Fibroblast of skin of abdomen (primary cell): ENCODE data around the gene ZFP64. TPM values are rescaled to one million over a fixed set of nuclear protein-coding genes. Genes with fewer than 3 reads are reported as not detected.
"Not testable (repeated sequence)": the region's sequence is repeated elsewhere in the genome, so short reads cannot be mapped to it uniquely, and the experiment has no call there.

Source experiments
- DNase-seq: peaks from one replicate; pipeline ENCODE4 v3.0.0-alpha.2; 2013
- polyA plus RNA-seq, 2 experiments: library from polyadenylated mRNA; unstranded; fragments of 120-200 nt; gene quantifications; one replicate each; pipeline ENCODE4 v1.2.1, GENCODE V29; 2013; ENCODE audit not compliant: insufficient read length in 2 of 2

Gene ZFP64
- polyA plus RNA-seq (2013, experiment 1 of 2; ENCODE audit: insufficient read length), result 25.6 TPM
- polyA plus RNA-seq (2013, experiment 2 of 2; ENCODE audit: insufficient read length), result 27.5 TPM

- DNase-seq, result peak; percentile 81
Measured at GRCh38 chr20:52191132-52191915, at the start of gene ZFP64. Gene ZFP64, minus strand, starts transcription at chr20:52191779. Its CDS starts 143 bp downstream, at chr20:52191636.

GRCh38 chr20:52240802-52241201 is 49.2 kb upstream of the ZFP64 start:
- DNase-seq, result no peak

GRCh38 chr20:52239102-52239501 is 47.5 kb upstream of the ZFP64 start:
- no peak for DNase-seq

GRCh38 chr20:52236292-52236691 is 44.7 kb upstream of the ZFP64 start:
- no peak for DNase-seq

GRCh38 chr20:52235129-52235528 is 43.5 kb upstream of the ZFP64 start:
- no peak for DNase-seq

- no peak for DNase-seq
Measured at GRCh38 chr20:52234302-52235045, 42.9 kb upstream of the ZFP64 start.

GRCh38 chr20:52231230-52231746 is 39.7 kb upstream of the ZFP64 start:
- no peak for DNase-seq

- peak; percentile 87 for DNase-seq
Measured at GRCh38 chr20:52230409-52230808, 38.8 kb upstream of the ZFP64 start.

- DNase-seq, result not testable (repeated sequence)
Measured at GRCh38 chr20:52229346-52229745, 37.8 kb upstream of the ZFP64 start.

- no peak for DNase-seq
Measured at GRCh38 chr20:52226370-52226769, 34.8 kb upstream of the ZFP64 start.

- no peak for DNase-seq
Measured at GRCh38 chr20:52224920-52225319, 33.3 kb upstream of the ZFP64 start.

GRCh38 chr20:52221362-52221761 is 29.8 kb upstream of the ZFP64 start:
- DNase-seq, result not testable (repeated sequence)

- DNase-seq, result not testable (repeated sequence)
Measured at GRCh38 chr20:52220891-52221290, 29.3 kb upstream of the ZFP64 start.

- DNase-seq, result no peak
Measured at GRCh38 chr20:52219441-52219840, 27.9 kb upstream of the ZFP64 start.

- DNase-seq, result no peak
Measured at GRCh38 chr20:52217689-52218395, 26.3 kb upstream of the ZFP64 start.

GRCh38 chr20:52213995-52214394 is 22.4 kb upstream of the ZFP64 start:
- DNase-seq, result no peak

GRCh38 chr20:52212943-52213342 is 21.4 kb upstream of the ZFP64 start:
- DNase-seq, result no peak

GRCh38 chr20:52210037-52210990 is 18.7 kb upstream of the ZFP64 start:
- DNase-seq, result no peak

GRCh38 chr20:52209154-52209571 is 17.6 kb upstream of the ZFP64 start:
- no peak for DNase-seq

GRCh38 chr20:52207020-52207810 is 15.6 kb upstream of the ZFP64 start:
- no peak for DNase-seq

GRCh38 chr20:52204136-52204535 is 12.6 kb upstream of the ZFP64 start:
- DNase-seq, result no peak
